ENCODE results near the gene COL5A1. TPM values are rescaled to one million over a fixed set of nuclear protein-coding genes. Genes with fewer than 3 reads are reported as not detected.
"Not testable (repeated sequence)": the region's sequence is repeated elsewhere in the genome, so short reads cannot be mapped to it uniquely, and the experiment has no call there.

Gene COL5A1
- polyA plus RNA-seq, 3 donors from 2014 or later: not detected

DNA sequence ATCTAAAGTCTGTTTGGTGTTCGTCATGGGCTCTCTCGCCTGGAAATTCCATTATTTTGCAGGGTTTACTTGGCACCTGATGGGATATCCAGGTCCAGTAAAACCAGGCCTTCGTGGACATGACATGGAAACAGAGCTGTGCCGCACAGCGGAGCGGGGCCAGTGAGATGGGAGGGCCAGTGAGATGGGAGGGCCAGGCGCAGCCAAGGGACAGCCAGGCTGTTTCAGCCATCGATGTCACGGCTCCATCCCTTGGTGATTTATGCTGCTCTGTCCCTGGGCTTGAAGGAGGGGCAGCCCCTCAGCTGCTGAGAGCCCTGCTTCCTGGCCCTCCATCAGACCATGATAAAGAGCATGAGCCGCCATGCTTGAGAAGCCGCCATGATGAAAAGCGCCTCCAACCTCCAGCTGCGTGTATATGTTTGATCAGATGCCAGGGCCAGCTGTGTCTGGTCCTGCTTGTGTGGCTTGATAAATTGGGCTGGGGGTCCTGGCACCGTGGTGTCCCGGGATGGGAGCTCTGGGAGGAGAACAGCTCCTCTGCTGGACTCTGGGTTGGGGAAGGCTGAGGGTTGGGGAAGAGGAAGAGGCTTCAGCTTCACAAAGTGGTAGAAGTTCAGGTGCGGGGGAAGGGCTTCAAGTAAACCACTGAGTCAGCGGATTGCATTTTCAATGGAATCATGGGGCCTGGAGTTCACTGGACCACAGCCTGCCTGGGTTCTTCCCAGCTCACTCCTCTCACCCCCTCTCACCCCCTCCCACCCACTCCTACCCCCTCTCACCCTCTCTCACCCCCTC is 6.1 kb upstream of the COL5A1 start:
- DNase-seq: no peak
- no peaks in the 10 kb centered on the region for H3K36me3 Mint-ChIP-seq
- no peak overlapping the region for H3K4me3 Mint-ChIP-seq

GRCh38 chr9:134636149-134636507 is 5.5 kb upstream of the COL5A1 start:
- H3K9me3 Mint-ChIP-seq: no peaks in the 10 kb centered on the region
- no peak overlapping the region for H3K4me3 Mint-ChIP-seq
- DNase-seq: no peak
- H3K36me3 Mint-ChIP-seq: no peaks in the 10 kb centered on the region
- H3K27me3 Mint-ChIP-seq (ENCODE audit: low read depth in 3 of 3): peaks cover 0 to 10% (median 0%) of the 10 kb centered on the region in 3 donors
- H3K4me1 Mint-ChIP-seq: peaks cover 0 to 1% of the 10 kb centered on the region in 2 donors
- no peak overlapping the region for H3K27ac Mint-ChIP-seq

More for the DNA sequence above, 6.1 kb upstream of the COL5A1 start:
- H3K27ac Mint-ChIP-seq: no peak overlapping the region
- H3K4me1 Mint-ChIP-seq: no peaks in the 10 kb centered on the region
- H3K27me3 Mint-ChIP-seq (ENCODE audit: low read depth in 3 of 3): peaks cover 0 to 10% (median 0%) of the 10 kb centered on the region in 3 donors
- no peaks in the 10 kb centered on the region for H3K9me3 Mint-ChIP-seq

DNA sequence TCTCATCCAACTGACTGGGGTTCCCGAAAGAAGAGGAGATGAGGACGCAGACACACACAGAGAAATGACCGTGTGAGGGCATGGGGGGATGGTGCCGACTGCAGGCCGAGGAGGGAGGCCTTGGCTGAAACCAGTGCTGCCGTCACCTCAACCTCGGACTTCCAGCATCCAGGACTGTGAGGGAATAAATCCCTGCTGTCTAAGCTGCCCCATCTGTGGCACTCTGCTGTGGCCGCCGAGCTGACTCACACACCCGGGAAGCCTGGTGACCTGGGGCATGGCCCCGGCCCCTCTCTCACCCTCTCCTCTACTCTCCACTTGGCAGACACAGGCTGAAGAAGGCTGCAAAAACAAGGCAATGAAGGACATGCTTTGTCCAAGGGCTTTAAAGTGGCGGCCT is 4.4 kb upstream of the COL5A1 start:
- no peak for DNase-seq
- Mint-ChIP-seq H3K9me3 (no peaks in the 10 kb centered on the region), H3K4me3 (no peak overlapping the region), H3K27ac (no peak overlapping the region), H3K27me3 (ENCODE audit: low read depth in 3 of 3) (peaks cover 0 to 10% (median 0%) of the 10 kb centered on the region in 3 donors), H3K36me3 (no peaks in the 10 kb centered on the region), H3K4me1 (peaks cover 0 to 2% of the 10 kb centered on the region in 2 donors)

GRCh38 chr9:134637696-134638501 is 3.7 kb upstream of the COL5A1 start:
- Mint-ChIP-seq H3K9me3 (no peaks in the 10 kb centered on the region), H3K27me3 (ENCODE audit: low read depth in 3 of 3) (peaks cover 0 to 10% (median 0%) of the 10 kb centered on the region in 3 donors), H3K4me1 (peaks cover 0 to 2% of the 10 kb centered on the region in 2 donors), H3K4me3 (no peak overlapping the region), H3K27ac (no peak overlapping the region), H3K36me3 (no peaks in the 10 kb centered on the region)
- no peak for DNase-seq

- Mint-ChIP-seq H3K27me3 (ENCODE audit: low read depth in 3 of 3) (peaks cover 0 to 8% (median 0%) of the 10 kb centered on the region in 3 donors), H3K36me3 (no peaks in the 10 kb centered on the region), H3K4me3 (no peak overlapping the region), H3K9me3 (no peaks in the 10 kb centered on the region), H3K27ac (peak overlapping the region in 1 of 6 donors; percentile 61), H3K4me1 (peaks cover 0 to 2% of the 10 kb centered on the region in 2 donors)
- DNase-seq: no peak
Measured at GRCh38 chr9:134638502-134639090, 3.0 kb upstream of the COL5A1 start.

- DNase-seq: no peak
- no peak overlapping the region for H3K27ac Mint-ChIP-seq
- H3K9me3 Mint-ChIP-seq: no peaks in the 10 kb centered on the region
- peaks cover 0 to 2% of the 10 kb centered on the region in 2 donors for H3K4me1 Mint-ChIP-seq
- peaks cover 0 to 8% (median 0%) of the 10 kb centered on the region in 3 donors for H3K27me3 Mint-ChIP-seq (ENCODE audit: low read depth in 3 of 3)
- peak overlapping the region in 2 of 5 donors; percentile 30 to 51 for H3K4me3 Mint-ChIP-seq
- H3K36me3 Mint-ChIP-seq: no peaks in the 10 kb centered on the region
Measured at GRCh38 chr9:134639994-134640393, 1.6 kb upstream of the COL5A1 start.

- Mint-ChIP-seq H3K4me1 (peaks cover 0 to 2% of the 10 kb centered on the region in 2 donors), H3K9me3 (no peaks in the 10 kb centered on the region), H3K27ac (no peak overlapping the region), H3K27me3 (ENCODE audit: low read depth in 3 of 3) (peaks cover 0 to 8% (median 0%) of the 10 kb centered on the region in 3 donors), H3K4me3 (peak overlapping the region in 2 of 5 donors; percentile 30 to 51), H3K36me3 (no peaks in the 10 kb centered on the region)
- no peak for DNase-seq
Measured at GRCh38 chr9:134640506-134641172, 964 bp upstream of the COL5A1 start.

- H3K27me3 Mint-ChIP-seq (ENCODE audit: low read depth in 3 of 3): peaks cover 0 to 8% (median 0%) of the 10 kb centered on the region in 3 donors
- no peaks in the 10 kb centered on the region for H3K9me3 Mint-ChIP-seq
- H3K4me1 Mint-ChIP-seq: peaks cover 0 to 2% of the 10 kb centered on the region in 2 donors
- no peak overlapping the region for H3K4me3 Mint-ChIP-seq
- H3K27ac Mint-ChIP-seq: no peak overlapping the region
- H3K36me3 Mint-ChIP-seq: no peaks in the 10 kb centered on the region
- DNase-seq: no peak
Measured at GRCh38 chr9:134641990-134642384, 384 bp downstream of the COL5A1 start.

DNA sequence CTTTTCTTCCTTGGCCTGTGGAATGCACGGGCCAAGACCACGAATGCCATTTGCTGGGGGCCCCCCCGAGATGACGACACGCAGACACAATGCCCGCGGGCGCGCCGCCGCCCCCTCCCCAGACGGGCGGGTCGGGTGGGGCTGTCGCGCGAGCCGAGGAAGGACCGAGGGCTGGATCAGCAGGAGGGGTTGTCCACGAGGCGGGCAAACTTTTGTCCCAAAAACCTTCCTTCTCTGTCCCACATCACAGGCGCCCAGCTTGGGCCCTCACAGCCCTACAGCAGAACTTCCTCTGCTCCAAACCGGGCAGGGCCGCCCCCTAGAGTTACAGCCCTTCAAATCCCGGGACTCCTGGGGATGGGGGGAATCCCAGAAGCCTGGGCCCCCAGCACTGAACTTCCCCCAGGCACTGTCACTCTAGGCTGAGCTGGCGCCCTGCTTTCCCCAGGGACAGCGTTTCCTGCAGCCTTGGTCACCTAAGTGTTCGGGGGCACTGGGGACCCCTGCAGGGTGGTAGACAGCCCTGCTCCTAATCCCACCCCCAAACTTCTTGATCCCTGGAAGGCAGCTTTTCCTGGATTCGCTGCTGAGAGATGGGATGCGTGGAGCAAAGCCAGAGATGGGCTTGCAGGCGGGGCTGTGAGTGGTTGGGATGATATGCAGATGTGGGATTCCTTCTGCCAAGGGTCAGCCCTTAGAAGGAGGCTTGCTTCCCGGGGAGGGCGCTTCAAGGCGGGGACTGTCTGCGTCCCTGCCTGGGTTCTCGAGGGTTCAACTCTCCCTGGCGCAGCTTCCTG is 980 bp downstream of the COL5A1 start:
- Mint-ChIP-seq H3K27ac (no peak overlapping the region), H3K4me1 (peaks cover 0 to 2% of the 10 kb centered on the region in 2 donors), H3K9me3 (no peaks in the 10 kb centered on the region), H3K36me3 (no peaks in the 10 kb centered on the region), H3K4me3 (peak overlapping the region in 2 of 5 donors; percentile 38 to 44), H3K27me3 (ENCODE audit: low read depth in 3 of 3) (peaks cover 0 to 8% (median 0%) of the 10 kb centered on the region in 3 donors)
- no peak for DNase-seq

DNA sequence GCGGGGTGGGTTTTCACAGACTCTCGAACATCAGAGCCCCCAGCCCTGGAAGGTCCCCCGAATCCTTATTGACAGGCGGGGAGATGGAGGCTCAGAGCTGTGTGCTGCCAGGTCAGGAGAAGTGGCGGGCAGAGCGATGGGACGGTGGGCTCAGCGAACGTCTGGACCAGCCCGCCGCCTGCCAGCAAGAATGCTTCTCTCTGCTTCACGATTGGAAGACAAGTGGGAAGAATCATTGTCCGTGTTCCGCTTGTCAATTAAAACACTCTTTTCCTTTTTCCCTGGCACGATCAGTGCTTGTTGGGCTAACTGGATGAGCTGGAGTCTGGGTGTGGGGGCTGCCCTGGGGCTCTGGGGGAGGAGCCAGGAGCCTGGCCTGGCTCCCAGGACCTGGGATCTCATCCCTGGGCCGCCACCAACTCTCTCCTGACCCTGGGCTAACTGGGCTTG is 1.6 kb downstream of the COL5A1 start:
- Mint-ChIP-seq H3K27ac (no peak overlapping the region), H3K27me3 (ENCODE audit: low read depth in 3 of 3) (peaks cover 0 to 8% (median 0%) of the 10 kb centered on the region in 3 donors), H3K4me1 (peaks cover 0 to 2% of the 10 kb centered on the region in 2 donors), H3K9me3 (no peaks in the 10 kb centered on the region), H3K36me3 (no peaks in the 10 kb centered on the region), H3K4me3 (no peak overlapping the region)
- no peak for DNase-seq

- H3K4me1 Mint-ChIP-seq; H3K27ac Mint-ChIP-seq; DNase-seq; H3K9me3 Mint-ChIP-seq; H3K36me3 Mint-ChIP-seq; H3K4me3 Mint-ChIP-seq; H3K27me3 Mint-ChIP-seq (ENCODE audit: low read depth in 3 of 3): not testable (repeated sequence)
Measured at GRCh38 chr9:134644401-134644724, 2.8 kb downstream of the COL5A1 start.

DNA sequence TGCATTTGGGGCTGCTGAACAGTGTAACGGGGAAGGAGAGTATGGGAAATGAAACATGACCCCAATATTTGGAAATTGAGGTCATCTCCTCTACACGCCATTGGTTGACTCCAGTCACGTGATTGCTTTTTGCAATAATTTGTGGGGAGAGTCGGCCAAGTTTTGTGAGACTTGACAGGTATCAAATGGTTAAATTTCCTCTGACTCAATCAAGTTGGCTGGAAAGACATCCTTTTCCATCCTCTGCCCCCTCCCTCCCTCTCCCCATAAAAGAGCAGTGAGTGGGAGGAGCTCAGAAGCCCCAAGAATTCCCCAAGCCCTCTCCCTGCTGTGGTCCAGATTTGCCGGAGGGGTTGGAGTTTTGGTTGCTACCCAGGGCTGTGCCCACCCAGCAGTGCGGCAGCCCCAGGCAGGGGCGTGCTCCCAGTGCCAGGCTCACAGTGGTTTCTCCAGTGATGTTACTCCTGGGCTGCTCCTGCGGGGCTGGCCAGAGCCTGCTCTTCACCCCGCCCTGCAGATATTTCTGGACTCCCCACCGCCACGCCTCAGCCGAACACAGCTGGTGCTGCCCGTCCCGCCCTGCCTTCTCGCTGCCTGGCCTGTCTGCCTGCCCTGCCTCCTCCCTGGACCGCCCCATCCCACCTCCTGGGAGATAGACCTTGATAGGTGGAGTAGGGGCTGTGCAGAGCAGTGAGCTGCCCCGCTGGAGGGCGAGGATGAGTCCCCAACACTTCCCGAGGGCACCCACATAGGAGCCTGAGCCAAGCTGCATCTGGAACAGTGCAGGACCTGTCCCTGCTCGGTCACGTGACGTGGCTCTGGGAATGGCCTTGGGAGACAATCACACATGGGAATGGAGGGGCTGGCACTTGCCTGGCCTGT is 3.4 kb downstream of the COL5A1 start:
- H3K27me3 Mint-ChIP-seq (ENCODE audit: low read depth in 3 of 3): peaks cover 0 to 3% (median 0%) of the 10 kb centered on the region in 3 donors
- no peak overlapping the region for H3K27ac Mint-ChIP-seq

More for the DNA sequence above, 3.4 kb downstream of the COL5A1 start:
- no peak overlapping the region for H3K4me3 Mint-ChIP-seq
- H3K36me3 Mint-ChIP-seq: no peaks in the 10 kb centered on the region
- H3K9me3 Mint-ChIP-seq: no peaks in the 10 kb centered on the region
- peaks cover 0 to 2% of the 10 kb centered on the region in 2 donors for H3K4me1 Mint-ChIP-seq
- DNase-seq: no peak
